HUES64 (cell line): ENCODE data around the gene OFD1.

ENCODE experiments used
- H3K27ac ChIP-seq: 2 replicates; pipeline ENCODE4 v1.7.0; 2013; ENCODE audit warnings: low read depth, low read length, inconsistent platforms
- H3K27me3 ChIP-seq: 2 replicates; pipeline ENCODE4 v1.6.1; 2013; ENCODE audit warnings: mild to moderate bottlenecking, low read length; ENCODE audit not compliant: insufficient read depth
- H3K36me3 ChIP-seq: 2 replicates; pipeline ENCODE4 v1.6.1; 2013; ENCODE audit warnings: mild to moderate bottlenecking, low read length; ENCODE audit not compliant: insufficient read depth
- H3K4me1 ChIP-seq: 2 replicates; pipeline ENCODE4 v1.6.1; 2013; ENCODE audit warnings: mild to moderate bottlenecking, low read length, moderate library complexity; ENCODE audit not compliant: insufficient read depth
- H3K4me3 ChIP-seq: 2 replicates; pipeline ENCODE4 v1.5.1; 2013; ENCODE audit warnings: mild to moderate bottlenecking, low read length, moderate library complexity
- H3K9ac ChIP-seq: 2 replicates; pipeline ENCODE4 v1.6.1; 2013; ENCODE audit warnings: mild to moderate bottlenecking, low read depth, low read length
- H3K9me3 ChIP-seq: 2 replicates; pipeline ENCODE4 v1.6.1; 2013; ENCODE audit warnings: low read depth, low read length; ENCODE audit not compliant: insufficient read depth
- WGBS: fragments of 150-250, 120-280 bp; methylation state at CpG from one replicate; pipeline ENCODE4 v1.1.7; 2013; ENCODE audit warnings: missing lambda C conversion rate; 5-methylcytosine and 5-hydroxymethylcytosine counted together

Gene OFD1

DNA sequence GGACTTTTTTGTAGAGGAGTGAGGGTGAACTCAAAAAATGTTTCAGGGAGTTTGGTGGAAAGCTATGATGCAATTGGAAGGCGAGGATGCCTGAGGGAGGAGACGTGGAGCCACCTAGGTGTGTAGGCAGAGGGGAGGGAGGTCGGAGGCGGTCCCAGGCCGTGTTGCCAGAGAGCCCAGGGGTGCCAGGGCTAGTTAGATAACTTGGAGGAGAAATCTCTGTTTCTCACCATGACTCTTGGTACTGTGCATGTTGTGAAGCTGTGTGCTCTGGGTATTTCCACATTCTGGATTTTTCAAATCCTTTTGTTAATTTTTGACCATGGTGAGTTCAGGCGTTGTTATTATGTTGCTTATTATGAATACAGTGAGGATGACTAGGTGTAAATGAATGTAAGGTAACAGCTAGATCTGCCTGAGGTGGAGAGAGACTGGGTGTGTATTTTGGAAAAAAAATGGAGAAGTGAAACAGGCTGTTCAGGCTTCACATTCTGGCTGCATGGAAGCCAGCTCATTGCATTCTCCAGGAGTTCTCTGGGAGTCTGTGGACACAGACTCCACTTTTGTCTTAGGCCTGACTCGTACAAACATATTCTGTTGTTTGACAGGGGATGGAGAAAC, 41.1 kb upstream of the OFD1 start:
- WGBS: 46% methylated on average over 7 of the region's 7 CpGs
- H3K36me3 ChIP-seq: no peaks in the 10 kb centered on the region
- H3K4me3 ChIP-seq: no peak overlapping the region

DNA sequence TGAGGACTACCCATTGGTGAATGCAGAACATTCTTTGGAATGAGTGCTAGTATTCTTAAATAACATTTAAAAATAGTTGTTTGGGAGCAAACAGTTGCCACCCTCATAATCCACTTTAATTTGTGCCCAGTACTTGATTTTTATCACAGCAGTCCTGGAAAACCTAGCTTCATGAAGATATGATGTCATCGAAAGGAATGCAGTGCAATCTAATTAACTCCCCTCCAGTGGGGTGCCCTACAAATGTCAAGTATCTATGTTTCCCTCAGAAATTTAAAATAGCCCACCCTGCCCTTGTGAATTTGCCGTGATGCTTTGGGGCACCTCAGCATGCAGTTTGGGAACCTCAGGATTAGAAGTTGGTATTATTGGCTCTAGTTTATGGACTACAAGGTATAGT, 40.2 kb upstream of the OFD1 start:
- no peak overlapping the region for H3K4me3 ChIP-seq
- H3K27me3 ChIP-seq: no peaks in the 10 kb centered on the region
- no peaks in the 10 kb centered on the region for H3K36me3 ChIP-seq
- H3K9ac ChIP-seq: no peak overlapping the region
- H3K4me1 ChIP-seq: peaks cover 33% of the 10 kb centered on the region
- WGBS: 70% methylated on average over 2 of the region's 2 CpGs
- no peaks in the 10 kb centered on the region for H3K9me3 ChIP-seq
- H3K27ac ChIP-seq: no peak overlapping the region

More for the DNA sequence above, 41.1 kb upstream of the OFD1 start:
- Histone ChIP-seq H3K27me3 (peaks cover 3% of the 10 kb centered on the region), H3K9ac (no peak overlapping the region; the same call in 1 of the 2 replicates), H3K9me3 (no peaks in the 10 kb centered on the region), H3K27ac (no peak overlapping the region), H3K4me1 (peaks cover 30% of the 10 kb centered on the region)

DNA sequence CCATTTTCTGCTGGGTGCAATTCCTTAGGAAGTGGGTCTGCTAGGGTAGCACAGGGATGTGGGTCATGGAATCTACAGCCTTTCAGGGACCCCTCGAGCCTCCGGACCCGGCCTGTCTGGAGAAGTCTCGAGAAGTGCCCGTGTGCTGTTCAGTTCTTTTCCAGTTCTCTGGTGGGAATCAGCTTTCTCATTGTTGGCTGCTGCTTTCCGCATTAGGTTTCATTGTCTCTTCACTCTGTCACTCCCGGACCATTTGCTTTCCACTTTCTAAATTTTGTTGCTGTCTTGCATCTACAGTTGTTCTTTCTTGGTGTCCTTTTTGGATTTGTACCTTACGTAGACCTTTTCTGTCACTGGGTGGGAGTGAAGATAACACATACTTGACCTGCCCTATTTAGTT, 39.6 kb upstream of the OFD1 start:
- Histone ChIP-seq H3K4me1 (peaks cover 33% of the 10 kb centered on the region), H3K4me3 (no peak overlapping the region), H3K9me3 (no peaks in the 10 kb centered on the region), H3K27ac (no peak overlapping the region), H3K36me3 (no peaks in the 10 kb centered on the region), H3K27me3 (no peaks in the 10 kb centered on the region), H3K9ac (no peak overlapping the region)
- 91% methylated on average over 8 of the region's 8 CpGs for WGBS

DNA sequence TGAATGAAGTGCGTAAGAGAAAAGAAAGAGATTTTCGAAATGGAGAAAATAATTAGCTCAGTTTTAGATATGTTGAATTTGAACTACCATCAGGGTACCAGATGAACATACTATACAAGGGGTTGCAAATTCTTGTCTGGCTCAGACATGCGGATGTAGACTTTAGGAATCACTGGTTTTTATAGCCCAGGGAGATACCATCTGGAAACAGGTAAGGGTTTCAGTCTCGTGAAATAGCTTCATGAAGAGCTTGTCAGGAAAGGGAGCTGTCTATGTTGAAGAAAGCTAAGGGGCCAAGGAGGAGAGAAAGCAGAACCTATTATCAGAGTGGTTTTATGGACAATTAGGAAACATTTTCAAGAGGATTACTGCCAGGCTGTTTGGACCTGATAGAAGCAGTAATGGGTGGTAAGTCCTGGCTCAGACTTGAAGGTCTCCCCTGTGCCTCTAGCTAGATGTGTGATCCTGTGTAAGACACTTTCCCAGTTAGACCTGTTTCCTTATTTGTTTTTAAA, 38.9 kb upstream of the OFD1 start:
- Histone ChIP-seq H3K36me3 (no peaks in the 10 kb centered on the region), H3K9me3 (no peaks in the 10 kb centered on the region), H3K4me3 (no peak overlapping the region), H3K27ac (no peak overlapping the region), H3K4me1 (peaks cover 31% of the 10 kb centered on the region), H3K9ac (no peak overlapping the region), H3K27me3 (no peaks in the 10 kb centered on the region)
- WGBS: 93% methylated on average over 4 of the region's 4 CpGs

DNA sequence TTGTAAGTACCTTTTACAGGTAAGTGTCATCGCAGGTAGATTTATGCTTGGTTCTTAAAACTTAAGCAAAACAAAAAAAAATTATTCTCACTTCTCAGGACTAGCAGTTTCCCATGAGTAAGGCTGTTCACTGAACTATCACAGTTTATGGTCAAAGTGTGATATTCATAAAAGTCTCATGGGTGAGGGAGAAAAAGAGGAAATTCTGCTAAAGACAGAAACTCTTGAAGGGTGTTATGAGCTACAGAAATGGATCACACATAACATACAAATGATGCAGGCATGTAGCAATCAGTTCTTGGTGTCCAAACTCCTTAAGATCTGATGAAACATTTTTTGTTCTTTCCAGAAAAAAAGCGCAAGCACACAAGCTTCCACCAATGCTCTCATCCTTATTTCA, 37.1 kb upstream of the OFD1 start:
- no peaks in the 10 kb centered on the region; the same call in 1 of the 2 replicates for H3K36me3 ChIP-seq
- H3K27ac ChIP-seq: no peak overlapping the region
- no peak overlapping the region for H3K4me3 ChIP-seq
- no peak overlapping the region for H3K9ac ChIP-seq
- no peaks in the 10 kb centered on the region for H3K9me3 ChIP-seq
- peaks cover 26% of the 10 kb centered on the region for H3K4me1 ChIP-seq
- H3K27me3 ChIP-seq: no peaks in the 10 kb centered on the region
- 100% methylated on average over 1 of the region's 2 CpGs for WGBS

DNA sequence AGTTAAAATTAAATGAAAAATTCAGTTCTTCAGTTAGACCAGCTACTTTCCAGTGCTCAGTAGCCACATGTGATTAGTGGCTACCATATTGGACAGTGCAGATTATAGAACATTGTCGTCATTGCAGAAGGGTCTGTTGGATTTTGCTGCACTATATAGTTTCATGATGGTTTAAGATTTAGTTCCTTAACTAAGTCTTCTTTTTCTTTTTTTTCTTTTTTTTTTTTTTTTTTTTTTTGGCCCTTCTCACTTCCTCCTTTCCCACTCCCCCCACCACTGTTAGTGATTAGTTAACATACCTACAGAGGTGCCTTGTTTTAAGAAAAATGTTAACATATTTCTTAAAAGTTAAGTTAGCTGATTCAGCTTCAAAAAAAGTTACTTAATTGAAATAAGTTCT, 36.6 kb upstream of the OFD1 start:
- WGBS: 80% methylated on average over 1 of the region's 1 CpG
- no peak overlapping the region for H3K9ac ChIP-seq
- no peak overlapping the region for H3K4me3 ChIP-seq
- H3K9me3 ChIP-seq: no peaks in the 10 kb centered on the region
- H3K36me3 ChIP-seq: no peaks in the 10 kb centered on the region; the same call in 1 of the 2 replicates
- H3K4me1 ChIP-seq: peaks cover 21% of the 10 kb centered on the region; the same call in 1 of the 2 replicates
- H3K27me3 ChIP-seq: no peaks in the 10 kb centered on the region
- no peak overlapping the region for H3K27ac ChIP-seq

DNA sequence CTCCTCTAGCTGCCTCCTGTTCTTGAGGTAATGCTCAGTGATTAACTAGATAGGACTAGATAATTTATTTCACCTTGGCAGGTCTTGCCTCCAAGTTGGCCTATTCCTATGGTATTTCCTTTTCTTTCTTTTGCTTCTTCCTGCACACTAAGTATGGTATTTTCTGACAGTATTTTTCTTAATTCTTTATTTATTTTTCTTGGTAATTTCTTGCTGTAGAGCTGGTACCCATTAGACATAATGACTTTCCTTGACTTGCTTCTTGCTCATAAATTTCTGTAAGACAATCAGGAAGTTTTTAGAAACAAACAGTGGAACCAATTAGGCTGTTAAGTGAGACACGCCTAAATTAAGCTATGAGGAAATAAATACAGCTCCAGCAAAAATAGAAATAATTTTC, 36.1 kb upstream of the OFD1 start:
- H3K36me3 ChIP-seq: peaks cover under 1% of the 10 kb centered on the region; the same call in 1 of the 2 replicates
- no peak overlapping the region for H3K9ac ChIP-seq
- 100% methylated on average over 1 of the region's 1 CpG for WGBS
- no peaks in the 10 kb centered on the region for H3K9me3 ChIP-seq
- no peaks in the 10 kb centered on the region for H3K27me3 ChIP-seq
- H3K4me1 ChIP-seq: peaks cover 17% of the 10 kb centered on the region; the same call in 1 of the 2 replicates
- no peak overlapping the region for H3K4me3 ChIP-seq
- no peak overlapping the region for H3K27ac ChIP-seq

DNA sequence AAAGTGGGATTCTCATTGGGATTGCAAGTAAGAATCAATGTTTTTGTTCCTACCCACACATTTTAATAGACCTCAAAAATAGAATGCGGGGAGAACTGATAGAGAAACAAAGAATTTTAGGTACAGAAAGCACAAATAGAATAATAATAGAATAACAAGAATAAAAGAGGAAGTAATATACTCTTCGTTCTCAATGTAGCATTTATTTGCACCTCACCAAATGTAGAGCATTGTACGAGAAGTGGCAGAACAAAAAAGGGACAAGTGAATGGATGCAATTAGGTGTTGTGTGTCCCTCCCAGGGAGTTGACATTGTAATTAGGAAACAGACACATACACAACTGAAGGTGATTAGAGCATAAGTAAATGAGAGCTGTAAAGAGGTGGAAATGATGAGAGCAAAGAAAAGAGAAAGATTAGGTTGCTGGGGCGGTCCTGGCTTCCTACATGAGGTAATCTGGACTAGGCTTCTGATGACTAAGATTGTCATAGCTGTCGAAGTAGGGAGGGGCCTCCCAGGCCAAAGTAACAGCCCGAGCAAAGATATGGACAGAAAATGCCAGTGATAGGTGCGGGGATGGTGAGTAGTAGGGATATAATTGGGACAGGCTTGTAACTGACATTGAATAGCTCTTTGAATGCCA, 35.2 kb upstream of the OFD1 start:
- Histone ChIP-seq H3K9ac (no peak overlapping the region), H3K9me3 (no peaks in the 10 kb centered on the region), H3K4me3 (no peak overlapping the region), H3K4me1 (peaks cover 12% of the 10 kb centered on the region; the same call in 1 of the 2 replicates), H3K36me3 (peaks cover 5% of the 10 kb centered on the region; the same call in 1 of the 2 replicates), H3K27me3 (no peaks in the 10 kb centered on the region), H3K27ac (no peak overlapping the region)
- WGBS: 90% methylated on average over 5 of the region's 7 CpGs

DNA sequence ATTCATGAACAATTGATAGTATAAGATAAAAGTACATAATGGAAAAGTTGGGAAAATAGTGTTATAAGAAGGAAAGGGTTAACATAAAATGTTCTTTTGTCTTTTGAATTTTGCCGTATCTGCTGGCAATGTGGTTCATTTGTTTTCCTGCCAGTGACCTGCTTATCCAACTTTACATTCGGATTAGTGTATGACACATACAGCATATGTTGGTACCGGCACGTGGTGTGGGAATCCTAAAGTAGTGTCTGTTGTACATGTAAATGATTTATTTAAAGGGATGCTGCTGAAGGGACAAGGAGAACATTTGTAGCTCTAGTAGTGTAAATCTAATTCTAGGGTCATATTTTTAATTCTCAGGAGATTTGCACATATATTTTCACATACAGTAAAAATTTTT, 34.2 kb upstream of the OFD1 start:
- Histone ChIP-seq H3K27ac (no peak overlapping the region), H3K4me1 (peaks cover 3% of the 10 kb centered on the region; the same call in 1 of the 2 replicates), H3K9me3 (no peaks in the 10 kb centered on the region), H3K9ac (no peak overlapping the region), H3K4me3 (no peak overlapping the region), H3K27me3 (no peaks in the 10 kb centered on the region), H3K36me3 (peaks cover 5% of the 10 kb centered on the region; the same call in 1 of the 2 replicates)
- whole genome bisulfite sequencing: 98% methylated on average over 4 of the region's 4 CpGs

DNA sequence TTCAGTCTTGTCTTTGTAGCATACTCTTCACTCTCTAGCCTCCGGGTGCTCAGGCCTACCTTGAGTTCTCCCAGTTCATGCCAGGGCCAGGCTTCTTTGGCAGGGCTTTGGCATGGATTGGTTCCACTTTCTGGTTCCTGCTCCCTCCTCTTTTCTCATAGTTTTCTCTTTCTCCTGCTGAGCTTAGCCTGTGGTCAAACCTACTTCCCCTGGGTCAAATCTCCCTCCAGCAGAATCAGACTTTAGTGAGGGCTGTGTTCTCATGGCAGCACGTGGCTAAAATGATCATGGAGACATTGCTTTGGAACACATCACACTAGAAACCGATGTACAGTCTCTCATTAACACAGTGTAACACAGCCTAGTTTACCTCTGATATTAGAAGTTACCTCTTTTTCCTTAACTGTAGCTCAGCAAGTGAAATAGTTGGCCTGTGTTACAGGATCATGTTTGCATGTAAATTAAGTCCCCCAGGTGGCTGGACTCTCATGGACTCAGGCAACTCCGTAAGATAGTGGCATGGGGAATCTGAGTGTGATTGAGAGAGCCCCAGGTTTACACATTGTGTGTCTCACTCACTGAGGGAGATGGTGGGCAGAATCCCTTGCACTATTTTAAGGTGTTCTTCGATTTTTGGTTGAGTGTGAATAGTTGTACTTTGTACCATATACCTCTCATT, 32.3 kb upstream of the OFD1 start:
- H3K4me3 ChIP-seq: no peak overlapping the region
- peaks cover 3% of the 10 kb centered on the region; the same call in 1 of the 2 replicates for H3K4me1 ChIP-seq
- 86% methylated on average over 5 of the region's 5 CpGs for WGBS
- H3K9ac ChIP-seq: no peak overlapping the region
- no peaks in the 10 kb centered on the region for H3K27me3 ChIP-seq
- peaks cover 5% of the 10 kb centered on the region; the same call in 1 of the 2 replicates for H3K36me3 ChIP-seq
- H3K27ac ChIP-seq: no peak overlapping the region
- no peaks in the 10 kb centered on the region for H3K9me3 ChIP-seq

DNA sequence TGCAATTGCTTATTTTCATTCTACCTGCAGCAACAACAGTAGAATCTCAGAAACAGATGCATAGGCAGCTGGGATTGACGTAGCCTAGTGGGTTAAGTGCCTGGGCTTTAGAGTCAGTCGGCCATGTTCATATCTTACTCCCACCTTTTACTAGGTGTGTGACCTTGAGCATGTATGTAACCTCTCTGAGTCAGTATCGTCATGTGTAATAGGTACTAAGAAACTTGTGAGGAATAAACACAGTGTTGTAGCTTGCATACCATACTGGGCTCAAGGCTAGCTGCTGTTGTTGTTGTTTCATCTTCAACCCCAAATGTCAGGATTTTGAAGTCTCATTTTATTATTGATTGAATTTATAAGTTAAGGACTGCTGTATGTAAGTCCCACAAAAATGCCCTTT, 31.4 kb upstream of the OFD1 start:
- Histone ChIP-seq H3K4me1 (peaks cover 3% of the 10 kb centered on the region; the same call in 1 of the 2 replicates), H3K4me3 (no peak overlapping the region), H3K36me3 (peaks cover 5% of the 10 kb centered on the region; the same call in 1 of the 2 replicates), H3K9me3 (no peaks in the 10 kb centered on the region), H3K27ac (no peak overlapping the region), H3K27me3 (no peaks in the 10 kb centered on the region), H3K9ac (no peak overlapping the region)
- WGBS: 90% methylated on average over 3 of the region's 3 CpGs
